Right atrium auricular region (tissue), 2 donors: ENCODE measurements around the gene TCF7L2. TPM values are rescaled to one million over a fixed set of nuclear protein-coding genes. Genes with fewer than 3 reads are reported as not detected.

Experiments used
- DNase-seq: peaks from one replicate; pipeline ENCODE4 v3.0.0-alpha.2; 2019; ENCODE audit warnings: low spot score
- H3K27ac ChIP-seq, 2 donors: fragments of 200-600 bp; sonication (generic); 1 replicate in 1 of 2; 2 replicates in 1 of 2; pipeline ENCODE4 v1.5.1; 2016 to 2019
- H3K27me3 ChIP-seq, 2 donors: fragments of 200-600 bp; sonication (generic); one replicate each; pipeline versions ENCODE4 v1.5.1 to v1.6.0; 2017 to 2019
- H3K36me3 ChIP-seq: fragments of 200-600 bp; sonication (generic); one replicate; pipeline ENCODE4 v1.5.1; 2016
- H3K4me1 ChIP-seq, 2 donors: fragments of 200-600 bp; sonication (generic); one replicate each; pipeline versions ENCODE4 v1.5.1 to v1.6.0; 2017 to 2019
- H3K4me3 ChIP-seq, 2 donors: fragments of 200-600 bp; sonication (generic); 1 replicate in 1 of 2; 2 replicates in 1 of 2; pipeline ENCODE4 v1.5.1; 2017 to 2019; ENCODE audit warnings: mild to moderate bottlenecking in 1 of 2, moderate library complexity in 1 of 2
- H3K9me3 ChIP-seq, 2 donors: fragments of 200-600 bp; sonication (generic); one replicate each; pipeline ENCODE4 v1.5.1; 2019
- CTCF ChIP-seq, 2 donors: fragments of 200-600 bp; sonication (generic); IDR thresholded peaks; one replicate each; pipeline ENCODE4 v1.5.1; 2019; ENCODE audit warnings: antibody characterized with exemption in 2 of 2
- total RNA-seq, 2 donors: library from RNA; depleted of rRNA; stranded (reverse); fragments of >200 nt; gene quantifications; one replicate each; pipeline ENCODE4 v1.1.0, GENCODE V29; 2016

Gene TCF7L2
- total RNA-seq, 2 donors from 2014 or later = 8.5 to 11.3 TPM

- Histone ChIP-seq H3K27ac (no peak overlapping the region), H3K4me1 (peaks cover 0 to 7% of the 10 kb centered on the region in 2 donors), H3K27me3 (no peaks in the 10 kb centered on the region), H3K9me3 (peaks cover 0 to 5% of the 10 kb centered on the region in 2 donors), H3K36me3 (no peaks in the 10 kb centered on the region), H3K4me3 (no peak overlapping the region)
- DNase-seq = no peak
- TF ChIP-seq CTCF (IDR thresholded peaks at IDR 0.05) = no peak
Measured at GRCh38 chr10:113187063-113187777, 237.2 kb downstream of the TCF7L2 start.

GRCh38 chr10:113199459-113199858 lies 249.4 kb downstream of the TCF7L2 start:
- Histone ChIP-seq H3K36me3 (no peaks in the 10 kb centered on the region), H3K9me3 (peaks cover 0 to 7% of the 10 kb centered on the region in 2 donors), H3K4me1 (no peaks in the 10 kb centered on the region), H3K4me3 (no peak overlapping the region), H3K27me3 (no peaks in the 10 kb centered on the region), H3K27ac (no peak overlapping the region)
- no peak for DNase-seq
- no peak for TF ChIP-seq CTCF (IDR thresholded peaks at IDR 0.05)

GRCh38 chr10:113202011-113202410 lies 252.0 kb downstream of the TCF7L2 start:
- DNase-seq = no peak
- H3K4me1 ChIP-seq = no peaks in the 10 kb centered on the region
- H3K27ac ChIP-seq = no peak overlapping the region
- no peaks in the 10 kb centered on the region for H3K27me3 ChIP-seq
- no peaks in the 10 kb centered on the region for H3K36me3 ChIP-seq
- H3K9me3 ChIP-seq = peaks cover 2 to 27% of the 10 kb centered on the region in 2 donors
- H3K4me3 ChIP-seq = no peak overlapping the region
- no peak for TF ChIP-seq CTCF (IDR thresholded peaks at IDR 0.05)

GRCh38 chr10:113207924-113208323 lies 257.9 kb downstream of the TCF7L2 start:
- H3K9me3 ChIP-seq = peaks cover 2 to 39% of the 10 kb centered on the region in 2 donors
- TF ChIP-seq CTCF (IDR thresholded peaks at IDR 0.05) = no peak

GRCh38 chr10:113213035-113213434 lies 263.0 kb downstream of the TCF7L2 start:
- no peak overlapping the region for H3K4me3 ChIP-seq
- TF ChIP-seq CTCF (IDR thresholded peaks at IDR 0.05) = no peak

More at GRCh38 chr10:113207924-113208323, 257.9 kb downstream of the TCF7L2 start:
- H3K4me1 ChIP-seq = no peaks in the 10 kb centered on the region
- no peak for DNase-seq
- no peaks in the 10 kb centered on the region for H3K36me3 ChIP-seq
- H3K4me3 ChIP-seq = no peak overlapping the region
- H3K27me3 ChIP-seq = no peaks in the 10 kb centered on the region
- no peak overlapping the region for H3K27ac ChIP-seq

GRCh38 chr10:113214331-113214730 lies 264.3 kb downstream of the TCF7L2 start:
- DNase-seq = no peak
- peaks cover 0 to 6% of the 10 kb centered on the region in 2 donors for H3K9me3 ChIP-seq
- no peaks in the 10 kb centered on the region for H3K27me3 ChIP-seq
- no peak for TF ChIP-seq CTCF (IDR thresholded peaks at IDR 0.05)
- no peak overlapping the region for H3K27ac ChIP-seq
- H3K4me3 ChIP-seq = no peak overlapping the region
- no peaks in the 10 kb centered on the region for H3K36me3 ChIP-seq
- H3K4me1 ChIP-seq = no peaks in the 10 kb centered on the region

More at GRCh38 chr10:113213035-113213434, 263.0 kb downstream of the TCF7L2 start:
- peaks cover 0 to 15% of the 10 kb centered on the region in 2 donors for H3K9me3 ChIP-seq
- H3K4me1 ChIP-seq = no peaks in the 10 kb centered on the region
- no peak overlapping the region for H3K27ac ChIP-seq
- no peaks in the 10 kb centered on the region for H3K27me3 ChIP-seq
- no peak for DNase-seq
- no peaks in the 10 kb centered on the region for H3K36me3 ChIP-seq
